Stomach (tissue), 4 donors: Measurements from ENCODE around the gene TRPM4.

Source experiments
- POLR2AphosphoS5 ChIP-seq, 3 donors: sonication (generic); formaldehyde crosslinking; IDR thresholded peaks; one replicate each; pipeline ENCODE4 v1.6.1; 2016; ENCODE audit warnings: antibody characterized with exemption in 3 of 3
- TF ChIP-seq, protein P1 (sequence below), 7 experiments: fragments of 450-650 bp in 4 of 7; fragments of 200-600 bp in 3 of 7; sonication (generic) in 3 of 7; IDR thresholded peaks; one replicate each; pipeline ENCODE4 v1.5.1; 2016 to 2019; ENCODE audit warnings: antibody characterized with exemption in 7 of 7, control low read depth in 2 of 7, mild to moderate bottlenecking in 1 of 7

- TF ChIP-seq, protein P1, sequence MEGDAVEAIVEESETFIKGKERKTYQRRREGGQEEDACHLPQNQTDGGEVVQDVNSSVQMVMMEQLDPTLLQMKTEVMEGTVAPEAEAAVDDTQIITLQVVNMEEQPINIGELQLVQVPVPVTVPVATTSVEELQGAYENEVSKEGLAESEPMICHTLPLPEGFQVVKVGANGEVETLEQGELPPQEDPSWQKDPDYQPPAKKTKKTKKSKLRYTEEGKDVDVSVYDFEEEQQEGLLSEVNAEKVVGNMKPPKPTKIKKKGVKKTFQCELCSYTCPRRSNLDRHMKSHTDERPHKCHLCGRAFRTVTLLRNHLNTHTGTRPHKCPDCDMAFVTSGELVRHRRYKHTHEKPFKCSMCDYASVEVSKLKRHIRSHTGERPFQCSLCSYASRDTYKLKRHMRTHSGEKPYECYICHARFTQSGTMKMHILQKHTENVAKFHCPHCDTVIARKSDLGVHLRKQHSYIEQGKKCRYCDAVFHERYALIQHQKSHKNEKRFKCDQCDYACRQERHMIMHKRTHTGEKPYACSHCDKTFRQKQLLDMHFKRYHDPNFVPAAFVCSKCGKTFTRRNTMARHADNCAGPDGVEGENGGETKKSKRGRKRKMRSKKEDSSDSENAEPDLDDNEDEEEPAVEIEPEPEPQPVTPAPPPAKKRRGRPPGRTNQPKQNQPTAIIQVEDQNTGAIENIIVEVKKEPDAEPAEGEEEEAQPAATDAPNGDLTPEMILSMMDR (IDR thresholded peaks at IDR 0.05), result no peak
- TF ChIP-seq POLR2AphosphoS5 (IDR thresholded peaks at IDR 0.05), result no peak
These were observed 57.1 kb downstream of the TRPM4 start for GRCh38 chr19:49214701-49215100.
